B cell (primary cell): ENCODE data around the gene GLIS1.

Experiments
- CTCF ChIP-seq: fragments of 200-600 bp; IDR thresholded peaks from one replicate; pipeline ENCODE4 v1.8.0; 2022; ENCODE audit warnings: antibody characterized with exemption, mild to moderate bottlenecking
- EZH2 ChIP-seq: IDR thresholded peaks from 2 replicates; pipeline ENCODE4 v1.6.1; 2012; ENCODE audit warnings: borderline replicate concordance, low read depth, mild to moderate bottlenecking, moderate library complexity, low read length; ENCODE audit not compliant: insufficient read depth, poor library complexity, severe bottlenecking

GRCh38 chr1:53552146-53552861 lies 186.7 kb downstream of the GLIS1 start:
- TF ChIP-seq EZH2 (no peak), CTCF (no peak)
